IMR-90 (cell line): Measurements from ENCODE around the gene RAB3IL1. TPM values are rescaled to one million over a fixed set of nuclear protein-coding genes. Genes with fewer than 3 reads are reported as not detected.
A peak's percentile ranks its signal among the peaks of the same experiment; 100 is the strongest.

ENCODE experiments used
- ATAC-seq: fragments of 200-7000 bp; cut with Tn5 transposase; 2 replicates; pipeline ENCODE4 v1.9.1; 2020; ENCODE audit warnings: low read depth, mild to moderate bottlenecking, moderate library complexity
- BruUV-seq: library from RNA; stranded (reverse); fragments of 400-500 nt; replicated peaks from 2 replicates; lab custom pipeline; 2021; lab: Mats Ljungman, UMichigan
- CTCF ChIA-PET: fragments of 300-600 bp; formaldehyde crosslinking; extraction: SDS; loops from one replicate; lab custom pipeline; 2021; ENCODE audit warnings: antibody characterized with exemption; lab: Yijun Ruan, JAX
- POLR2A ChIA-PET: fragments of 300-600 bp; sonication (Branson Sonifier 250); formaldehyde crosslinking; loops from one replicate; lab custom pipeline; 2022; ENCODE audit warnings: antibody characterized with exemption; ENCODE audit not compliant: unreplicated experiment; lab: Charles Lee
- DNase-seq: peaks from one replicate; pipeline ENCODE4 v3.0.0; 2013
- H2AFZ ChIP-seq: replicated peaks from 2 replicates; pipeline ENCODE3; 2013; ENCODE audit warnings: low read length, mild to moderate bottlenecking; ENCODE audit not compliant: poor library complexity
- H2AK5ac ChIP-seq: 2 replicates; pipeline ENCODE4 v1.6.1; 2013; ENCODE audit warnings: low read depth, low read length, inconsistent platforms
- H2AK9ac ChIP-seq: replicated peaks from 2 replicates; pipeline ENCODE3; 2013; ENCODE audit warnings: mild to moderate bottlenecking, low read depth, low read length, moderate library complexity; ENCODE audit not compliant: poor library complexity
- H2BK120ac ChIP-seq: 2 replicates; pipeline ENCODE4 v1.6.1; 2013; ENCODE audit warnings: low read depth, low read length, inconsistent platforms
- H2BK15ac ChIP-seq: 3 replicates; pipeline ENCODE4 v1.6.1; 2013; ENCODE audit warnings: low read depth, low read length, inconsistent platforms
- H2BK20ac ChIP-seq: 2 replicates; pipeline ENCODE4 v1.6.1; 2013; ENCODE audit warnings: low read depth, mild to moderate bottlenecking, inconsistent platforms, low read length, moderate library complexity
- H2BK5ac ChIP-seq: 2 replicates; pipeline ENCODE4 v1.6.1; 2013; ENCODE audit warnings: mild to moderate bottlenecking, low read depth, low read length, inconsistent platforms; ENCODE audit not compliant: poor library complexity, severe bottlenecking
- H3K14ac ChIP-seq: replicated peaks from 2 replicates; pipeline ENCODE4 v1.6.1; 2013; ENCODE audit warnings: low read depth, low read length, inconsistent platforms
- H3K18ac ChIP-seq: 2 replicates; pipeline ENCODE4 v1.6.1; 2013; ENCODE audit warnings: low read depth, low read length, control low read depth
- H3K23ac ChIP-seq: 2 replicates; pipeline ENCODE4 v1.6.1; 2013; ENCODE audit warnings: low read depth, low read length, inconsistent platforms
- H3K27ac ChIP-seq: 2 replicates; pipeline ENCODE4 v1.5.1; 2013; ENCODE audit warnings: mild to moderate bottlenecking, control low read depth, low read length; ENCODE audit not compliant: insufficient read depth
- H3K27me3 ChIP-seq: 2 replicates; pipeline ENCODE4 v1.6.1; 2013; ENCODE audit warnings: low read length; ENCODE audit not compliant: control insufficient read depth, insufficient read depth
- H3K36me3 ChIP-seq: 2 replicates; pipeline ENCODE4 v1.6.1; 2013; ENCODE audit warnings: low read length, mixed read lengths; ENCODE audit not compliant: control insufficient read depth, insufficient read depth
- H3K4ac ChIP-seq: 2 replicates; pipeline ENCODE4 v1.6.1; 2013; ENCODE audit warnings: low read depth, low read length, inconsistent platforms
- H3K4me1 ChIP-seq: 2 replicates; pipeline ENCODE4 v1.6.1; 2013; ENCODE audit warnings: low read length, mixed read lengths; ENCODE audit not compliant: control insufficient read depth, insufficient read depth
- H3K4me2 ChIP-seq: 2 replicates; pipeline ENCODE4 v1.6.1; 2013; ENCODE audit warnings: low read depth, mild to moderate bottlenecking, control low read depth, low read length, moderate library complexity
- H3K4me3 ChIP-seq: 2 replicates; pipeline ENCODE4 v1.5.1; 2013; ENCODE audit warnings: low read depth, mild to moderate bottlenecking, control low read depth, low read length, moderate library complexity; ENCODE audit not compliant: insufficient read depth
- H3K56ac ChIP-seq: 2 replicates; pipeline ENCODE4 v1.6.1; 2013; ENCODE audit warnings: low read length, inconsistent platforms; ENCODE audit not compliant: insufficient read depth; ENCODE audit errors: extremely low read depth
- H3K79me1 ChIP-seq, 2 experiments: 2 replicates each; pipeline ENCODE4 v1.6.1; 2013; ENCODE audit warnings: low read length in 2 of 2, inconsistent platforms in 1 of 2, low read depth in 1 of 2
- H3K9ac ChIP-seq: 2 replicates; pipeline ENCODE4 v1.6.1; 2013; ENCODE audit warnings: low read depth, low read length, control low read depth
- H3K9me1 ChIP-seq: 2 replicates; pipeline ENCODE4 v1.6.1; 2013; ENCODE audit warnings: low read length, inconsistent platforms; ENCODE audit not compliant: insufficient read depth
- H3K9me3 ChIP-seq: 2 replicates; pipeline ENCODE4 v1.6.1; 2013; ENCODE audit warnings: low read length; ENCODE audit not compliant: control insufficient read depth, insufficient read depth
- H4K20me1 ChIP-seq: 2 replicates; pipeline ENCODE4 v1.6.1; 2013; ENCODE audit warnings: low read length, inconsistent platforms; ENCODE audit not compliant: insufficient read depth
- H4K5ac ChIP-seq: 2 replicates; pipeline ENCODE4 v1.6.1; 2013; ENCODE audit warnings: mild to moderate bottlenecking, low read depth, low read length, control low read depth
- H4K8ac ChIP-seq, 2 experiments: 2 replicates each; pipeline ENCODE4 v1.6.1; 2013; ENCODE audit warnings: low read depth in 2 of 2, low read length in 2 of 2, control low read depth in 1 of 2, inconsistent platforms in 1 of 2
- H4K91ac ChIP-seq: 2 replicates; pipeline ENCODE4 v1.6.1; 2013; ENCODE audit warnings: low read depth, low read length, inconsistent platforms; ENCODE audit not compliant: insufficient read depth
- CHD1 ChIP-seq: IDR thresholded peaks from 2 replicates; pipeline ENCODE4 v1.6.1; 2012; ENCODE audit warnings: low read depth, low read length, improper control_type of control experiment
- MAFK ChIP-seq: IDR thresholded peaks from 2 replicates; pipeline ENCODE4 v1.6.1; 2012; ENCODE audit warnings: low read depth, low read length, improper control_type of control experiment
- MAZ ChIP-seq: IDR thresholded peaks from 2 replicates; pipeline ENCODE4 v1.6.1; 2012; ENCODE audit warnings: low read depth, mild to moderate bottlenecking, low read length, improper control_type of control experiment, moderate library complexity, borderline replicate concordance
- MXI1 ChIP-seq: IDR thresholded peaks from 2 replicates; pipeline ENCODE4 v1.6.1; 2012; ENCODE audit warnings: low read depth, mild to moderate bottlenecking, low read length, moderate library complexity, borderline replicate concordance
- RAD21 ChIP-seq: IDR thresholded peaks from 2 replicates; pipeline ENCODE4 v1.6.1; 2012; ENCODE audit warnings: low read length, improper control_type of control experiment
- RCOR1 ChIP-seq: IDR thresholded peaks from 2 replicates; pipeline ENCODE4 v1.6.1; 2012; ENCODE audit warnings: mild to moderate bottlenecking, low read length, improper control_type of control experiment; ENCODE audit not compliant: insufficient replicate concordance
- USF2 ChIP-seq: fragments of 150-350 bp; IDR thresholded peaks from 2 replicates; pipeline ENCODE4 v1.6.1; 2017; ENCODE audit warnings: mild to moderate bottlenecking, antibody characterized with exemption, low read length, low read depth
- WGBS, 2 experiments: methylation state at CpG; one replicate each; pipeline versions ENCODE4 v1.1.5 to v1.1.7; 2013; ENCODE audit warnings: missing lambda C conversion rate in 2 of 2; ENCODE audit not compliant: insufficient read length in 1 of 2; ENCODE audit errors: extremely low coverage in 2 of 2; 5-methylcytosine and 5-hydroxymethylcytosine counted together
- dilution Hi-C: fragments of 300-500 bp; cut with HindIII; formaldehyde crosslinking; loops from one replicate; pipeline ENCODE4 v1.14.3; 2018; ENCODE audit warnings: low sequenced_read_pairs; ENCODE audit not compliant: unreplicated experiment
- in situ Hi-C: fragments of 300-500 bp; cut with MboI; formaldehyde crosslinking; loops from 3 replicates; pipeline ENCODE4 v1.14.3; 2019; ENCODE audit warnings: low sequenced_read_pairs, inconsistent platforms, mixed read lengths
- intact Hi-C: fragments of 100-400 bp; cut with micrococcal nuclease; formaldehyde crosslinking; loops from 2 replicates; pipeline ENCODE4 v1.10.0; 2022
- polyA plus RNA-seq, 3 experiments: library from polyadenylated mRNA; depleted of rRNA; stranded (reverse); fragments of >200 nt; gene quantifications; 2 replicates each; pipeline ENCODE4 v1.2.3, GENCODE V29; 2012; ENCODE audit warnings: low replicate concordance in 1 of 3
- total RNA-seq: library from RNA; depleted of rRNA; stranded (reverse); fragments of >200 nt; gene quantifications from 2 replicates; pipeline ENCODE4 v1.2.3, GENCODE V29; 2012
- TF ChIP-seq, protein P1 (sequence below): conservative IDR thresholded peaks from 2 replicates; pipeline ENCODE4 v1.5.1; 2012; ENCODE audit warnings: mild to moderate bottlenecking, low read depth, low read length, improper control_type of control experiment

RAB3IL1 gene
- total and polyA plus RNA-seq, 2 of the 4 experiments (the other 2 are of a cell fraction), result 0.72 to 1.9 TPM

- Histone ChIP-seq H3K14ac (peak overlapping the region; percentile 33; the same call in 1 of the 2 replicates), H4K91ac (no peak overlapping the region), H2BK120ac (peak overlapping the region; percentile 61; the same call in 1 of the 2 replicates), H4K8ac (peak overlapping the region in 1 of 2 experiments; percentile 37; a peak in 1 of 4 replicates), H2BK20ac (peak overlapping the region; percentile 48; the same call in 1 of the 2 replicates), H3K4me1 (peaks cover 16% of the 10 kb centered on the region; the same call in 1 of the 2 replicates), H2AK9ac (peak overlapping the region; percentile 44), H3K36me3 (no peaks in the 10 kb centered on the region), H3K4me2 (no peak overlapping the region; the same call in 1 of the 2 replicates), H3K9me1 (no peaks in the 10 kb centered on the region), H3K27me3 (peaks cover 13% of the 10 kb centered on the region), H4K5ac (peak overlapping the region; percentile 50; the same call in 1 of the 2 replicates), H2BK5ac (no peak overlapping the region), H3K18ac (peak overlapping the region; percentile 20; the same call in 1 of the 2 replicates), H3K79me1 (no peaks in the 10 kb centered on the region), H4K20me1 (no peaks in the 10 kb centered on the region), H2AFZ (peak overlapping the region; percentile 79), H3K9ac (peak overlapping the region; percentile 40; the same call in 1 of the 2 replicates), H3K56ac (no peak overlapping the region), H3K9me3 (no peaks in the 10 kb centered on the region), H3K4ac (peak overlapping the region; percentile 39; the same call in 1 of the 2 replicates), H3K23ac (no peak overlapping the region), H3K4me3 (no peak overlapping the region), H2AK5ac (no peak overlapping the region; the same call in 1 of the 2 replicates), H2BK15ac (peak overlapping the region; percentile 23; the same call in 1 of the 3 replicates), H3K27ac (peak overlapping the region; percentile 80; the same call in 1 of the 2 replicates)
- dilution Hi-C loops, result no loop called here
- no CpG with 5 or more reads among the region's 6 CpGs for WGBS, 2 experiments
- POLR2A ChIA-PET, result interaction anchor here (0.9 kb wide), 1 partner anchor 31 kb away, joined by 6 read pairs; no protein-coding TSS in a partner anchor
- DNase-seq (no peak), ATAC-seq (no peak)
- TF ChIP-seq MAFK (no peak), USF2 (no peak), CHD1 (no peak), MXI1 (no peak), RAD21 (no peak), MAZ (no peak), RCOR1 (no peak)
- TF ChIP-seq, protein P1, sequence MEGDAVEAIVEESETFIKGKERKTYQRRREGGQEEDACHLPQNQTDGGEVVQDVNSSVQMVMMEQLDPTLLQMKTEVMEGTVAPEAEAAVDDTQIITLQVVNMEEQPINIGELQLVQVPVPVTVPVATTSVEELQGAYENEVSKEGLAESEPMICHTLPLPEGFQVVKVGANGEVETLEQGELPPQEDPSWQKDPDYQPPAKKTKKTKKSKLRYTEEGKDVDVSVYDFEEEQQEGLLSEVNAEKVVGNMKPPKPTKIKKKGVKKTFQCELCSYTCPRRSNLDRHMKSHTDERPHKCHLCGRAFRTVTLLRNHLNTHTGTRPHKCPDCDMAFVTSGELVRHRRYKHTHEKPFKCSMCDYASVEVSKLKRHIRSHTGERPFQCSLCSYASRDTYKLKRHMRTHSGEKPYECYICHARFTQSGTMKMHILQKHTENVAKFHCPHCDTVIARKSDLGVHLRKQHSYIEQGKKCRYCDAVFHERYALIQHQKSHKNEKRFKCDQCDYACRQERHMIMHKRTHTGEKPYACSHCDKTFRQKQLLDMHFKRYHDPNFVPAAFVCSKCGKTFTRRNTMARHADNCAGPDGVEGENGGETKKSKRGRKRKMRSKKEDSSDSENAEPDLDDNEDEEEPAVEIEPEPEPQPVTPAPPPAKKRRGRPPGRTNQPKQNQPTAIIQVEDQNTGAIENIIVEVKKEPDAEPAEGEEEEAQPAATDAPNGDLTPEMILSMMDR, result no peak
- intact Hi-C loops, result no loop called here
- in situ Hi-C loops, result no loop called here
- CTCF ChIA-PET, result interaction anchor here (0.6 to 2.1 kb wide), 4 partner anchors 23 to 514 kb away, joined by 3 to 8 read pairs (median 6); no protein-coding TSS in a partner anchor
- no TSS peak for BruUV-seq
These were observed 6.7 kb upstream of the RAB3IL1 start for GRCh38 chr11:61924064-61924455.
